Skin epidermis (tissue), 12 donors: Measurements from ENCODE around the gene C2CD3.

ENCODE experiments used
- H3K27ac ChIP-seq, 21 experiments: fragments of 200-600 bp; sonication (generic) in 11 of 21; one replicate each; pipeline ENCODE4 v1.5.0; 2020; ENCODE audit warnings: mild to moderate bottlenecking in 3 of 21, inconsistent platforms in 2 of 21, moderate library complexity in 2 of 21
- H3K4me3 ChIP-seq, 7 experiments: fragments of 200-600 bp; sonication (generic) in 2 of 7; one replicate each; pipeline ENCODE4 v1.5.0; 2020; ENCODE audit warnings: inconsistent platforms in 2 of 7, mild to moderate bottlenecking in 2 of 7, moderate library complexity in 1 of 7

C2CD3 gene

DNA sequence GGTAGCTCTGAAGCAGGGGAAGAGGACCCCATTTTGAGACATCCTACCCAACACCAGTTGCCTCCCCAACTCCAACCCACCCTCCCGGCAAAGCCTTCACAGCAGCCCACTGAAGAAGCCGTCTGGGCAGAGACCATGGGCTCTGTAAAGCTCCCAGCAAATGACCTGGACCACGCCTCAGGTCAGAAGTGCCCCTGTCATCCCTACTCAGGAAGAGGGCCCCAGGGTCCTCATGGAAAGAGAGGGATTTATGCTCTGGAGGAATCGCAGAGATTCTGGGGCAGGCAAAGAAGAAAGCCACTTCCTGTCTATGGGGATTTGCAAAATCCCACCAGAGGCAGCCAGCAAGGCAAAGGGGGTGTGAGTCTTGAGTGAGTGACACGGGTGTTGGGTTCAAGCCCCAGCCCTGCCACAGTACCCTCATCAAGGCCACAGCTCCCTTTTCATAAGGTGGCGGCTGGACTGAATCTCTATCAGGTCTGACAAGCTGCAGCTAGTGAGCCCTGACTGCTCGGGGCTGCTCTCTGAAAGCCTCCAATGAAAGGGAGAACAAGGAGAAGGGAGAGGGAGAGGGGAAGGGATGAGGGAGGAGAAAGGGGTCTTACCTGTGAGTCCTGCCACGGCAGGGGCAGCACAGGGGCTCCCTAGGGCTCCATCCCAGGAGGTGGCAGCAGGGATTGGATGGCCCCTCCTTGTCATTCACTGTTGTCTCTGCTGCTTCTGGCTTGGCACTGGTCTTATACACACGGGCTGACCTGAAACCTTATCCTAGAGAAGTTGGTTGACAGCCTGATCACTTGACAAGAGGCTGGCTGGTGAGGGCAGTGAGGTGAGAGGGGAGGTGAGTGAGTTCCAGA is 162.2 kb downstream of the C2CD3 start, which contains the start of gene UCP3:
Gene UCP3 (minus strand): TSS at position 713 of the 857 bp plus-strand sequence. CDS start 2,043 bp downstream, outside the sequence.
- no peak within 1 kb of the TSS for H3K4me3 ChIP-seq
- H3K27ac ChIP-seq = peak within 1 kb of the TSS in 2 of 21 experiments; percentile 44 to 58

DNA sequence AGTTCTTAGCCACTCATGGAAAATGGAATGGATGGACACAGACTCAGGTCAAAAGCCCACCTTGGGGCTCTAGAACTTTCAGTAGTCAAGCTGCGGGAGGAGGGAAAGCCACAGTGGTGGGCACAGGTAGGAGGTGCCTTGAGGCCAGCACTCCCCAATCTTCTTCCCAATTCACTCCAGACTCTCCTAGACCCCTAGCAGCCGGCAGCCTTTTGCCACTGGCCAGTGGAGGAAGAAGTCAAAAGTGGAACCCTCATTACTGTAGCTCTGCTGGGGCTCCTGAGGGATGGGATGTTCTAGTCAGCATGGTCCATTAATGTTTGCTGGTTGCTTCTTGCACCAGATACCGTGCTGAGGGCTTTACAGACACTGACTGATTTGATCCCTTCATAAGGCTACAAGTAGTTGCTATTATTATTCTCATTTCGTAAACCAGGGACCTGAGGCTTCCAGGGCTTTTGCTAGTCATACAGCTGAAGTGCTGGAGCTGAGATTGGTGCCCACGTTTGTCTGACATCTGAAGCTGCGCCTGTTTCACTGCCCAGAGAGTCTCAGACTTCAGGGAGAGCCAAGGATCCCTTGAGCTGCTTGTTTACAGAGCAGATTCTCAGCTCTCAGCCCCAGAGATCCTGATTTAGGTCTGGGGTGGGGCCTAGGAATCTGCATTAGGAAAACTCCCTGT is 163.0 kb downstream of the C2CD3 start:
- Histone ChIP-seq H3K27ac (peak overlapping the region in 1 of 21 experiments; percentile 55), H3K4me3 (no peak overlapping the region)

DNA sequence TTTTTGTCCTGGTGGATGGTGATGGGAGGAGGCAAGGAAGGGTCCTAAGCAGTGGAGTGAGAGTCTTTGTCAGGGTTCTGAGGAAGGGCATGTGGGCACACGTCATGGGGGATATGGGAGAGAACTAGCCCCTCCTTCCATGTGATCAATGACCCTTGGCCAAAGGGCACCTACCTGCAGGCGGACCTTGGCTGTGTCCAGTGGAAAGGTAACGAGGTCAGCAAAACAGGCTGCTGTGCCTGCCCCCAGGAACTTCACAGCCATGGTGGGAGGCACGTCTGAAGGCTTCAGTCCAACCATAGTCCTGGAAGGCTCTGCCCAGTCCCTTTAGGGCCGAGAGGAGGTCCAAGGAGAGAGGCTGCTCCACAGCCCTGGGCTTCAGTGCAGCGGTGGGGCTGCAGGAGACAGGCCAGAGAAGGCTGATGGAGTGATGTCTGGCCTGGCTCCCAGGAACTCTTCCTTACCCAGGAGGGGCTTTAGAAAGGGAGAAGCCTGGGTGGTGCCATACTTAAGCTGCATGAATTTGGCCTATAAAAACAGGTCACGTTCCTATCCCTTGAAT is 164.0 kb downstream of the C2CD3 start:
- Histone ChIP-seq H3K27ac (peak overlapping the region in 2 of 21 experiments; percentile 16 to 44), H3K4me3 (no peak overlapping the region)

DNA sequence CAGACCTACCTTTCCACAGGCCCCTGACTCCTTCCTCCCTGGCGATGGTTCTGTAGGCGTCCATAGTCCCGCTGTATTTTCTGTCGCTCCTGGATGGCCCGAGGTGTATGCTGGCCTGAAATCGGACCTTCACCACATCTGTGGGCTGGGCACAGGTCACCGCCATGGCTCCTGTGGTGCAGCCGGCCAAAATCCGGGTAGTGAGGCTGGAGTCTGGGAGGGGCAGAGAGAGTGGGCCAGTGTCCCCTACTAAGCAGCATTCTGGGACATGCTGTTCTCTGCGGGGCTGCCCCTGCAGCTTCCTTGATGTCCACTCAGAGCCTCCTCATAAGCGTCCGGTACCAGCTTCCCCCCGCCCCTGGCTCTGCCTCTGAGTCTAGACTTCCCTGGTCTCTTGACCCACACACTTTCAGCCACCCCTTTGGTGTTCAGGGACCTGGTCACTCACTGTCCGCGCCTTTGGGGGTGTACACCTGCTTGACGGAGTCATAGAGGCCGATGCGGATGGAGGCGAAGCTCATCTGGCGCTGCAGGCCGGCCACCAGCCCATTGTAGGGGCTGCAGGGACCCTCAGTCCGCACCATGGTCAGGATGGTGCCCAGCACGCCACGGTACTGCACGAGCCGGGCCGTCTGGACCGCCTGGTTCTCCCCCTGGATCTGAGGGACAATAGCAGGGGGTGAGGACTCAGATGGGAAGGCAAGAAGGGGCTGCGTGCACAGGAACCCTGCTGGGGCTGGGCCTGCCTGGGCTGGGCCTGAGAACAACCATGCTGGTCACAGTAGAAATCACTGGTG is 164.9 kb downstream of the C2CD3 start:
- peak overlapping the region in 3 of 21 experiments; percentile 9 to 75 (median 35) for H3K27ac ChIP-seq
- H3K4me3 ChIP-seq = no peak overlapping the region

DNA sequence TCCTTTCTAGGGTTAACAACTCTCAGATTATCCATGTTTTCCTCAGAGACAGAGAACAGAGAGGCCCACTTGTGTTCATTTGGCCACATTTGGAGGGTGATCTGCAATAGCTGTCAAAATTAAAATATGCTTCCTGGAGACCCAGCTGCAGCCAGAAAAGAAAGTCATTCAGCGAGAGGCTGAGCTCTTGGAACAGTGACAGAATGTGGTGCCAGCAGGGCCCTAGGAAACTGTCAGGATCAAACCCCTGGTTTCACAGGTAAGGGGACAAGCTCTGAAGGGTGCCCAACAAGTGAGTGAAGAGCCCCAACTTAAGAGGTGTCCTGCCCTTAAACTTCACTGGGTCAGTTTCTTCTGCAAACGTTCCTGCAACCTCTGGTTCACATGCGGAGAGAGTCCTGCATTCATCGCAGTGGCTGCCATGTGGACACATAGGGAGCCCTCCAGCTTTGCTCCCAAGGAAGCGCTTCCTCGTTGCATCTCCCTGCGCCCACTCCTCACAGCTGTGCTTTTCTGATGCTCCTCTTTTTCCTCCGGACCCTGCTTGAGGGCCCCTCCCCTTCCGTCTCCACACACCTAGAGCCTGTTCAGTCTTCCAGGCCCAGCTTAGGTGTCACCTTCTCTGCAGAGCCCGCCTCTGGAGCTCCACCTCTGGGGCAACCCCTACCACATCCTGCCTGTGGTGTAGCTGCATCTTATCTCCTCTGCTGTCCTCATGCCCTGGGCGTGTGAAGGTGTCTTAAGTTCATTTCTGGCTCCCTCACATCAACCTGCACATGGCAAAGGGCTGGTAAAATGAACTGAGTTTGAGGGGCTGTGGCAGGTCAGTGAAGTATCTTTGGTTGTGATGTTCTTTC is 165.8 kb downstream of the C2CD3 start:
- Histone ChIP-seq H3K27ac (peak overlapping the region in 4 of 21 experiments; percentile 32 to 75 (median 36)), H3K4me3 (no peak overlapping the region)

DNA sequence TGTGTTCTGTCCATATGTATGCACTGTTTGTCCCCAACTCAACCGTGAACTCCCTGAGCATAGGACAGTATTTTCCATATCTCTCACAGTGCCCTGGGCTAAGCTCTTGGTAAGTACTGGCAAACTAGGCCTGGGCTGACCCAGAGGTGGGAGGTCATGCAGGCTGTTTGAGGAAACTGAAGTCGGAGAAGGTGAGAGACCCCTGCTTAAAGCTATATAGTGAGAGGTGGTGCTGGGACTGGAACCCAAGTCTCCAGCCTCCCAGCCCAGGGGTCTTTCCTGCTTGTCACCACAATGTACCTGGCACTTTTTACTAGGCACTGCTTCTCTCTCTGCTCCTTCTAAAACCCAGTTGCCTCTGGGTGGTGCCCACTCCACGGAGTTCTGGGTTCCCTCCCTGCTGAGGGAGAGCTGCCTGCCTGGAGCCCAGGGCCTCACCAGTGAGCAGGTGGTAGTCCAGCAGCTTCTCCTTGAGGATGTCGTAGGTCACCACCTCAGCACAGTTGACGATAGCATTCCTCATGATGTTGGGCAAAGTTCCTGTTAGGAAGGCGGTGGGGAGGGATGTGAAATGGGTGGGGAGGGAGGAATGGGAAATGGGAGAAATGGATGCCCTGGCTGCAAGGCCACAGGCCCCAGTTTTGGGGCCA is 166.6 kb downstream of the C2CD3 start:
- H3K4me3 ChIP-seq = no peak overlapping the region
- H3K27ac ChIP-seq = peak overlapping the region in 1 of 21 experiments; percentile 70

DNA sequence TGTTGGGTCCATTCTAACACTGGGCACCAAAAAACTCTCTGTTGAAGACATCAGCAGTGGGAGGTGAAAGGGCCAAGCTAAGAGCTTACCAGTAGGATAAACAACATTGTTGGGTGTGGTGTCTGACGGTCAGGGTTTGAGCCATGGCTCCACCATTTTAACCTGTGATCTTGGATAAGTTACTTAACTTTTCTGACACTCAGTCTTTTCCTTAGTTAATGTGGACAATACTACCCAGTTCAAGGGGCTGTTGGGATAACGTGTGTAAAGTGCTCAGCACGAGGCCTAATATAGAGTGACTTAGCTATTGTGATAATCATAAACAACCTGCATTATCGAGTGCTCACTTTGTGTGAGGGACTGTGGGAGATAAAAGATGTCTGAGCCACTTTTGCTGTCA is 168.0 kb downstream of the C2CD3 start:
- no peak overlapping the region for H3K4me3 ChIP-seq
- H3K27ac ChIP-seq = no peak overlapping the region

DNA sequence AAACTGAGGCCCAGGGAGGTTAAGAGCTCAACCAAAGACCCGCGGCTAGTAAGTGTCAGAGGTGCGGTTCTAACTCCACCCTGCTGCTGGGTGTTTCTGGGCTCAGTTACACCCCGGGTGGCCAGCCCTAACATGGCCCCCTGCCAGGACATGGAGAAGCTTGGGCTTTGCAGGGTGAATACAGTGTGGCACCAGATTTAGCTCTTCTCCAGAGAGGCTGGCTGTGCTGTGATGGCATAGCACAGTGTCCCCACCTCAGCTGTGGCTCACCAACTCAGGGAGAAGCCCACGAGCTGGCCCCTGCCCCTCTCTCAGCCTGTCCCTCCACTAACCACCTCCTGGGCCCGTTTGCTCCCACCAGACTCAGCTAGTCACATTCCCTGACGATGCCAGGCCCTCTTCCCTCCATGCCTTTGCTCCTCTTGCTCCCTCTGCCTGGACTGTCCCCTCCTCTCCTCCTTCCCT is 168.9 kb downstream of the C2CD3 start:
- no peak overlapping the region for H3K4me3 ChIP-seq
- H3K27ac ChIP-seq = no peak overlapping the region

DNA sequence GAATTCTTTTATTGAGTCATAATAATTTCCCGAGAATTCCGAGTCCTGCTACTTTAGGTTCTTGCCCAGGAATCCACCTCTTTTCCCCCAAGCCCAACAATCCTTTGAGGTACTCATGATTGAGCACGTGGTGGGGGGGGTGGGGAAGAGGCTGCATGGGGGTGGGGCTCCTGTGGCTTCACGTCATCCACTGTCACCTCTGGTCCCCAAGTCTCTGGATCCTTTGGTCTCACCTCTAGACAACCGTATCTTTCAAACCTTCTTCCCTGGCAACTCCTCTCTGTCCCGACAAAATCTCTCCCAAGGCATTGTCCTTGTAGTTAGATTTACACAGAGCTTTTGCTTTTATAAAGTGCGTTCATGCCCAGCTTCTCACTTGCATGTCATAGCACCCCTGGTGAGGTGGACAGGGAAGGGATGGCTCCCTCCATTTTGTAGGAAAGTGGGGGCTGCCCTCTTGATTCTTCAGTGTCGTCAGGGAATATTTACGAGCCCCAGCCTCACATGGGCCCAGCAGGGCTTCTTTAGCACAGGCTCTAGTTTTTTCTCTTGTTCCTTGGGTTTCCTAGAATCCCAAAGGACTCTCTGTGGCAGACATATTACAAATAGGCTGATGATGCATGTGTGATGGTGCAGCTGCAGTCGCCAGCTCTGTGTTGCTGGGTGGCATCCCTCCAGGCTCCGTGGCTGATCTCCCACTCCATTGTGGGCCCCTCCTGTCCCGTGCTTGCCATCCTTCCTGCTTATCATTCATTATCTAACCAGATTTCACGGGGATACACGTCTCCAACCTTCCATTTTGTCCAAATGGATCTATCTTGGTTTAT is 170.3 kb downstream of the C2CD3 start:
- H3K4me3 ChIP-seq = no peak overlapping the region

DNA sequence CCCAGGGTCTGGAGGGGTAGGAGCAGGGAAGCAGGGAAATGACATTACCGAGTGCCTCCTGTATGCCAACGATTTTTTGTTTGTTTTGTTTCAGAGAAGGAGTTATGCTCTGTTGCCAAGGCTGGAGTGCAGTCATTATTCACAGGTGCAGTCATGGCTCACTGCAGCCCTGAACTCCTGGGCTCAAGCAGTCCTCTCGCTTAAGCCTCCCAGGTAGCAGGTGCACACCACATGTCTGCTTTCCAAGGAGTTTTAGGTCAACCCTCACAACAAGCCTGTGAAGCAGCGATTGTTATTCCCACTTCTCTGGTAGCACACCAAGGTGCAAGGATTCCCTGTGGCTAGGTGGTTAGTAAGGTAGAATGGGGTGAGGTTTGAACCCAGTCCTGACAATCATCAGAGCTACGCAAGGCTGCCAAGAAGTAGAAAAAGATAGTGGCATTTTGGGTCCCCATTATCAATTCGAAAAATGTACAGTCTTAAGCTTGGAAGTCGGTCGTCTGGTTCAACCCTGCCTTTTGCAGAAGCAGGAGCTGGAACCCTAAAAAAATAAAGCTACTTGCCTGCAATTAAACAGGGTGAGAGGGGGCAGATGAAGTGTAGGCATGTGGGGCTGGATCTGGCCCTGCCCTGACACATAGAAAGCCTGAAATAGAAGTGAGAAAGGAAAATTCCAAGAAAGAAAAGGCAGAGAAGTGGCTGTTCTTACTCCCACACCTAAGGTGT is 171.1 kb downstream of the C2CD3 start:
- Histone ChIP-seq H3K27ac (no peak overlapping the region), H3K4me3 (no peak overlapping the region)

More for the DNA sequence above, 170.3 kb downstream of the C2CD3 start:
- no peak overlapping the region for H3K27ac ChIP-seq

DNA sequence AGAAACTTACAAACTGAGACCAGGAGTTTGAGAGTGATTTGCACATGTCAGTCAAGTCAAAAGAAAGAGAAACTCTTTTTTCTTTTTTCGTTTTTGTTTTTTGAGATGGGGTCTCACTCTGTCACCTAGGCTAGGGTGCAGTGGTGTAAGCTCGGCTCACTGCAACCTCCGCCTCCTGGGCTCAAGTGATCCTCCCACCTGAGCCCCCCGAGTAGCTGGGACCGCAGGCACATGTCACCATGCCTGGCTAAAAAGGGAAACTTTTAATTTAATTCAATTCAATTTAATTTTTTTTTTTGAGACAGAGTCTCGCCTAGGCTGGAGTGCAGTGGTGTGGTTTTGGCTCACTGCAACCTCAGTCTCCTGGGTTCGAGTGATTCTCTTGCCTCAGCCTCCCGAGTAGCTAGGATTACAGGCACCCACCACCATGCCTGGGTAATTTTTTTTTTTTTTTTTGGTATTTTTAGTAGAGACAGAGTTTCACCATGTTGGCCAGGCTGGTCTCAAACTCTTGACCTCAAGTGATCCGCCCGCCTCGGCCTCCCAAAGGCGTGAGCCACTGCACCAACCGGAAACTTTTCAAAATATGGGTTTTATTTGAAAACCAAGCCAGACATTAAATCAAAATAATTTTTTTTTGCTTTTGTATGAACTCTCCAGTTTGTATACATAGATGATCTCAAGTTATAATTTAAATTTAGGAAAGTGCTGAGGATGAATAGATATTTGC is 171.8 kb downstream of the C2CD3 start:
- Histone ChIP-seq H3K4me3 (no peak overlapping the region), H3K27ac (no peak overlapping the region)

DNA sequence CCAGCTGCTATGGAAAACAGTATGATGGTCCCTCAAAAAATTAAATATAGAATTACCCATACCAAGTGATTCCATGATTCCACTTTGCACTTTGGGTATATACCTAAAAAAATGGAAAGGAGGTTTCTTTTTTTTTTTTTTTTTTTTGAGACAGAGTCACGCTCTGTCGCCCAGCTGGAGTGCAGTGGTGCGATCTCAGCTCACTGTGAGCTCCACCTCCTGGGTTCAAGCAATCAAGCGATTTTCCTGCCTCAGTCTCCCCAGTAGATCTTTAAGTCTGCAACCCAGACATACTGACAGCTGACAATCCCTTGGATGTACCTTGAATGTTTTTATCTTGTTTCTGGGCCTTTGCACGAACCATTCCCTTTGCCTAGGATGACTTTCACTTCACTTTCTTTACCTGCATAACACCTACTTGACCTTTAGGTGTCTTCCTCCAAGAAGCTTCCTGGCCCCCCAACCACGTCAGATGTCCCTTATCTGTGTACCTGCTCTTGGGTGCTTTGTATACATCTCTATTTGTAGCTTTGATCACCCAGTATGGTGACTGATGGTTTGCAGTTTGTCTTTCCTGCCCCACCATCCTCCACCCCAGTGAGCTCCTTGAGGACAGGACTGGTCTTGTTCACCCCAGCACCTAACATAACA is 173.6 kb downstream of the C2CD3 start:
- peak overlapping the region in 1 of 21 experiments; percentile 83 for H3K27ac ChIP-seq
- no peak overlapping the region for H3K4me3 ChIP-seq

DNA sequence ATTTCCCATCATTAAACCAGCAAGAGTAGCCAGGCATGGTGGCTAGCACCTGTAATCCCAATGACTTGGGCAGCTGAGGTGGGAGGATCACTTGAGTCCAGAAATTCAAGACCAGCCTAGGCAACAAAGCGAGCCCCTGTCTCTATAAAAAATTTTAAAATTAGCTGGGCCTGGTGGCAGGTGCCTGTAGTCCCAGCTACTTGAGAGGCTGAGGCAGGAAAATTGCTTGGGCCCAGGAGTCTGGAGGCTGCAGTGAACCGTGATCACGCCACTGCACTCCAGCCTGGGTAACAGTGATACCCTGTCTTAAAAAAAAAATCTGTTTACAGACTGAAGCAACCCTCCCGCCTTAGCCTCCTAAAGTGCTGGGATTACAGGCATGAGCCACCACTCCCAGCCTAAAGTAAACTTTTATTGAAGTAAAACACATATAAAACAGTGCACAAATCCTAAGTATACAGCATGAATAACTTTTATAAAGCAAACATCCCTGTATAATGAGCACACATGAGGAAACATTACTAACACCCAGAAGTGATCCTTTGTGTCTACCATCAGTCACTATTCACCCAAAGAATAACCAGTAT is 174.5 kb downstream of the C2CD3 start:
- no peak overlapping the region for H3K4me3 ChIP-seq
- H3K27ac ChIP-seq = peak overlapping the region in 10 of 21 experiments; percentile 1 to 83 (median 56)

DNA sequence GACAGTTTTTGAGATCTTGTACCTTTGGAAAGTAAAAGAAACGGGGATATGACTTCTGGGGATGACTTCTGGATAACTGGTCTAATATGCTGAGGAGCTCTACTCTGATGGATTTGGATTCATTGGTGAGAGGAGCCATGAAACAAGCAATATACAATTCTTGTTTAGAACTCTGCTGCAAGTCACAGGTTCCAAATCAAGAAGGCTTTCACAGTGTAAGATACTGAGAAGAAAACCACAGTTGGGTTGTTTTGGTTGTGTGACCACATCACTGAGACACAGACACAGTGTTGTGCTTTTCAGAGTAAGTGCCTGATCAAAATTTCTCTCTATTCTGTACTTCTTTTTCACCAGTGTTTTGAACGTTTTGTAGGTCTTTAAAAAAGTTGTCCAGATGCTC is 175.1 kb downstream of the C2CD3 start:
- peak overlapping the region in 12 of 21 experiments; percentile 1 to 83 (median 47) for H3K27ac ChIP-seq
- H3K4me3 ChIP-seq = no peak overlapping the region

DNA sequence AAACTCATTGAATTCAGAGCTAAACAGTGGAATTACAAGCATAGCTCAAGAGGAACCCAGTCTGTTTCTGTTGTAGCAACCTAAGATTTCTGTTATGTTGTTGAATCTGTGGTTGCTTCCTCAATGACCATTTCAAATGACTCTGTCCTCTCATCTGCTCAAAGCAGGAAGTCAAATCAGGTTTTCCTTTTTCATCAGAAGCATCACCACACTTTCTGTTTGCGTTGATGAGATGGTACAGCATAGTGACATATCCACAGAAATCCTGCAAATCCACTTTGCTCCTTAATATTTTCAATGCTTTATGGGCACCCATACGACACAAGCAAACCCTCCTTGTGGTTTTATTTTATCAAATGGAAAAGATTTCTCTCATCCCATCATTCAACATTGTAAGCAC is 175.6 kb downstream of the C2CD3 start:
- H3K27ac ChIP-seq = peak overlapping the region in 11 of 21 experiments; percentile 1 to 83 (median 47)
- H3K4me3 ChIP-seq = no peak overlapping the region
